ENCODE results near the gene ARHGAP28. TPM values are rescaled to one million over a fixed set of nuclear protein-coding genes. Genes with fewer than 3 reads are reported as not detected.

ARHGAP28 gene
- total RNA-seq, 1 experiment from 2014 or later = 118 TPM

GRCh38 chr18:6763524-6763923, 34.0 kb downstream of the ARHGAP28 start:
- H3K4me3 ChIP-seq (ENCODE audit: low read depth, low read length) = no peak overlapping the region
- H3K27me3 ChIP-seq (replicated peaks; ENCODE audit: control insufficient read depth, insufficient read depth, low read length) = no peaks in the 10 kb centered on the region
- peaks cover 34% of the 10 kb centered on the region for H3K4me1 ChIP-seq
- H3K36me3 ChIP-seq (ENCODE audit: control insufficient read depth, insufficient read depth, low read length) = no peaks in the 10 kb centered on the region
- no peak for DNase-seq
- Mint-ChIP-seq H3K27ac (ENCODE audit: unreplicated experiment) (no peak overlapping the region), H3K9me3 (ENCODE audit: unreplicated experiment) (no peaks in the 10 kb centered on the region), H3K4me1 (ENCODE audit: low read depth, unreplicated experiment) (peaks cover 44% of the 10 kb centered on the region), H3K4me3 (ENCODE audit: unreplicated experiment) (no peak overlapping the region), H3K36me3 (ENCODE audit: insufficient read depth, unreplicated experiment) (peaks cover 20% of the 10 kb centered on the region), H3K27me3 (ENCODE audit: insufficient read depth, unreplicated experiment) (no peaks in the 10 kb centered on the region)
- BruUV-seq (replicated peaks) = no TSS peak
- intact Hi-C loops (cut with micrococcal nuclease; ENCODE audit: unreplicated experiment) = loop anchor here (10.0 kb wide), 1 partner anchor 121 kb away; no protein-coding TSS in a partner anchor
- H3K9me3 ChIP-seq = no peaks in the 10 kb centered on the region
- no peak for TF ChIP-seq CTCF (IDR thresholded peaks at IDR 0.05; ENCODE audit: insufficient read depth in 1 of 2, low read depth in 1 of 2, low read length in 1 of 2, severe bottlenecking in 1 of 2, unreplicated experiment in 1 of 2)
- ChIA-PET POLR2A (no interaction called here), CTCF (no interaction called here)

- H3K36me3 ChIP-seq (ENCODE audit: control insufficient read depth, insufficient read depth, low read length) = no peaks in the 10 kb centered on the region
- H3K9me3 Mint-ChIP-seq (ENCODE audit: unreplicated experiment) = no peaks in the 10 kb centered on the region
- no peak overlapping the region for H3K4me3 ChIP-seq (ENCODE audit: low read depth, low read length)
- no peak overlapping the region for H3K27ac Mint-ChIP-seq (ENCODE audit: unreplicated experiment)
- no peaks in the 10 kb centered on the region for H3K27me3 Mint-ChIP-seq (ENCODE audit: insufficient read depth, unreplicated experiment)
- no peaks in the 10 kb centered on the region for H3K9me3 ChIP-seq
- peaks cover 48% of the 10 kb centered on the region for H3K4me1 Mint-ChIP-seq (ENCODE audit: low read depth, unreplicated experiment)
- TF ChIP-seq CTCF (IDR thresholded peaks at IDR 0.05; ENCODE audit: insufficient read depth in 1 of 2, low read depth in 1 of 2, low read length in 1 of 2, severe bottlenecking in 1 of 2, unreplicated experiment in 1 of 2) = no peak
- H3K4me1 ChIP-seq = peaks cover 28% of the 10 kb centered on the region
- no peak for DNase-seq
- ChIA-PET CTCF (no interaction called here), POLR2A (no interaction called here)
- H3K4me3 Mint-ChIP-seq (ENCODE audit: unreplicated experiment) = no peak overlapping the region
- peaks cover 23% of the 10 kb centered on the region for H3K36me3 Mint-ChIP-seq (ENCODE audit: insufficient read depth, unreplicated experiment)
- intact Hi-C loops (cut with micrococcal nuclease; ENCODE audit: unreplicated experiment) = loop anchor here (10.0 kb wide), 1 partner anchor 120 kb away; no protein-coding TSS in a partner anchor
- no peaks in the 10 kb centered on the region for H3K27me3 ChIP-seq (replicated peaks; ENCODE audit: control insufficient read depth, insufficient read depth, low read length)
- no TSS peak for BruUV-seq (replicated peaks)
Observed at GRCh38 chr18:6764382-6764781, 34.9 kb downstream of the ARHGAP28 start.

GRCh38 chr18:6773777-6774176, 44.3 kb downstream of the ARHGAP28 start:
- no peak for TF ChIP-seq CTCF (IDR thresholded peaks at IDR 0.05; ENCODE audit: insufficient read depth in 1 of 2, low read depth in 1 of 2, low read length in 1 of 2, severe bottlenecking in 1 of 2, unreplicated experiment in 1 of 2)
- ChIA-PET POLR2A (no interaction called here), CTCF (no interaction called here)
- no peaks in the 10 kb centered on the region for H3K36me3 ChIP-seq (ENCODE audit: control insufficient read depth, insufficient read depth, low read length)
- no peaks in the 10 kb centered on the region for H3K9me3 Mint-ChIP-seq (ENCODE audit: unreplicated experiment)
- H3K4me3 Mint-ChIP-seq (ENCODE audit: unreplicated experiment) = no peak overlapping the region
- no peaks in the 10 kb centered on the region for H3K9me3 ChIP-seq
- no peaks in the 10 kb centered on the region for H3K27me3 ChIP-seq (replicated peaks; ENCODE audit: control insufficient read depth, insufficient read depth, low read length)
- peaks cover 4% of the 10 kb centered on the region for H3K4me1 ChIP-seq
- no peak overlapping the region for H3K4me3 ChIP-seq (ENCODE audit: low read depth, low read length)
- no peak for DNase-seq
- intact Hi-C loops (cut with micrococcal nuclease; ENCODE audit: unreplicated experiment) = no loop called here
- BruUV-seq (replicated peaks) = no TSS peak
- H3K4me1 Mint-ChIP-seq (ENCODE audit: low read depth, unreplicated experiment) = peaks cover 27% of the 10 kb centered on the region
- H3K27ac Mint-ChIP-seq (ENCODE audit: unreplicated experiment) = no peak overlapping the region
- H3K27me3 Mint-ChIP-seq (ENCODE audit: insufficient read depth, unreplicated experiment) = no peaks in the 10 kb centered on the region
- peaks cover 10% of the 10 kb centered on the region for H3K36me3 Mint-ChIP-seq (ENCODE audit: insufficient read depth, unreplicated experiment)

Data from Caco-2 (cell line).